ENCODE data around the gene SGPP2. TPM values are rescaled to one million over a fixed set of nuclear protein-coding genes. Genes with fewer than 3 reads are reported as not detected.
"Not testable (repeated sequence)": the region's sequence is repeated elsewhere in the genome, so short reads cannot be mapped to it uniquely, and the experiment has no call there.

SGPP2 gene
- total RNA-seq, 1 experiment from 2014 or later, result 56.9 TPM

GRCh38 chr2:222434204-222434603 is 9.9 kb downstream of the SGPP2 start:
- Mint-ChIP-seq H3K4me3 (ENCODE audit: low read depth, unreplicated experiment) (peak overlapping the region; percentile 57), H3K27me3 (ENCODE audit: unreplicated experiment) (no peaks in the 10 kb centered on the region), H3K4me1 (ENCODE audit: low read depth, unreplicated experiment) (peaks cover 59% of the 10 kb centered on the region), H3K27ac (ENCODE audit: unreplicated experiment) (peak overlapping the region; percentile 94), H3K9me3 (ENCODE audit: low read depth, unreplicated experiment) (peaks cover 2% of the 10 kb centered on the region), H3K36me3 (ENCODE audit: insufficient read depth, unreplicated experiment) (peaks cover 37% of the 10 kb centered on the region)
- no TSS peak for BruUV-seq (replicated peaks)
- CTCF ChIA-PET, result interaction anchor here (0.6 kb wide), 1 partner anchor 17 kb away, joined by 7 read pairs; no protein-coding TSS in a partner anchor
- DNase-seq, result no peak
- TF ChIP-seq CTCF (IDR thresholded peaks at IDR 0.05; ENCODE audit: unreplicated experiment), result no peak
- intact Hi-C loops (cut with micrococcal nuclease; ENCODE audit: unreplicated experiment), result loop anchor here (5.0 kb wide), 1 partner anchor 128 kb away; no protein-coding TSS in a partner anchor

- DNase-seq; H3K4me3 Mint-ChIP-seq (ENCODE audit: low read depth, unreplicated experiment); H3K9me3 Mint-ChIP-seq (ENCODE audit: low read depth, unreplicated experiment); intact Hi-C loops (cut with micrococcal nuclease; ENCODE audit: unreplicated experiment); BruUV-seq (replicated peaks); CTCF ChIA-PET; H3K27me3 Mint-ChIP-seq (ENCODE audit: unreplicated experiment): not testable (repeated sequence)
- H3K36me3 Mint-ChIP-seq (ENCODE audit: insufficient read depth, unreplicated experiment), result peaks cover 32% of the 10 kb centered on the region
- H3K4me1 Mint-ChIP-seq (ENCODE audit: low read depth, unreplicated experiment), result peaks cover 64% of the 10 kb centered on the region
- H3K27ac Mint-ChIP-seq (ENCODE audit: unreplicated experiment), result peak overlapping the region; percentile 94
These were observed 11.2 kb downstream of the SGPP2 start for GRCh38 chr2:222435400-222436039.

DNA sequence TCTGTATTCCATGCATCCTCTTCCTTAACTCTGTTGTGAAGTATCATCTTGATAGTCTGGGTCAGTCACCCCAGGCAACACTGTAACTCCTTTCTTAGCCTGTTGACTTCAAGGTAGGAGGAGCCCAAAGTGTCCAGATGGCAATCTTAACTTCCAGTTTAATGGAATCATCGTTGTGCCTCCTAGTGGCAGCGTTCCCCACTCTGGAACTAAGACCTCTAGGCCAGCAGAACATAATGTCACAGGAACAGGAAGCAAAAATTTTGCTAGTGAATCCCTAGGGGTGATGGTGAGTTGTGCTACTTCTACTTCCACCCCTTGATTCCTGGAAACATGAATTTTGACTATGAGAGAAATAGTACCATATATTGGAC is 11.7 kb downstream of the SGPP2 start:
- Mint-ChIP-seq H3K4me1 (ENCODE audit: low read depth, unreplicated experiment) (peaks cover 69% of the 10 kb centered on the region), H3K9me3 (ENCODE audit: low read depth, unreplicated experiment) (peaks cover 2% of the 10 kb centered on the region), H3K36me3 (ENCODE audit: insufficient read depth, unreplicated experiment) (peaks cover 31% of the 10 kb centered on the region), H3K4me3 (ENCODE audit: low read depth, unreplicated experiment) (no peak overlapping the region), H3K27ac (ENCODE audit: unreplicated experiment) (no peak overlapping the region), H3K27me3 (ENCODE audit: unreplicated experiment) (no peaks in the 10 kb centered on the region)
- CTCF ChIA-PET, result no interaction called here
- no peak for TF ChIP-seq CTCF (IDR thresholded peaks at IDR 0.05; ENCODE audit: unreplicated experiment)
- BruUV-seq (replicated peaks), result no TSS peak
- DNase-seq, result no peak
- intact Hi-C loops (cut with micrococcal nuclease; ENCODE audit: unreplicated experiment), result no loop called here

DNA sequence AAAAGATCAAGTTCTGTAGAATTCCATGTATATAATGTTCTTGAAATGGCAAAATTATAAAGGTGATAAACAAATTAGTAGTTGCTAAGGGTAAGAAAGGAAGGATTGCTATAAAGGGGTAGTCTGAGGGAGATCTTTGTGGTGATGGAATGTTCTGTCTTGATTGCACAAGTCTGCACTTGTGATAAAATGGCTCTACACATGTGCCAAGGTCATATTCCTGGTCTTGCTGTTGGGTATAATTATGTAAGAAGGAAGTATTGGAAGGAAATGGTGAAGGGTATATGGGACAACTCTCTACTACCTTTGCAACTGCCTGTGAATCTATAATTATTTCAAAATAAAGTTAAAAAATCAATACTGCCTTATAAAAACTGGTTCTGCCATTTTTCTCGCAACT is 15.3 kb downstream of the SGPP2 start:
- intact Hi-C loops (cut with micrococcal nuclease; ENCODE audit: unreplicated experiment), result no loop called here
- no peak for TF ChIP-seq CTCF (IDR thresholded peaks at IDR 0.05; ENCODE audit: unreplicated experiment)
- no TSS peak for BruUV-seq (replicated peaks)
- peaks cover 17% of the 10 kb centered on the region for H3K36me3 Mint-ChIP-seq (ENCODE audit: insufficient read depth, unreplicated experiment)
- H3K4me1 Mint-ChIP-seq (ENCODE audit: low read depth, unreplicated experiment), result peaks cover 49% of the 10 kb centered on the region
- no peak overlapping the region for H3K4me3 Mint-ChIP-seq (ENCODE audit: low read depth, unreplicated experiment)
- no peak for DNase-seq
- H3K27me3 Mint-ChIP-seq (ENCODE audit: unreplicated experiment), result no peaks in the 10 kb centered on the region
- CTCF ChIA-PET, result no interaction called here
- H3K9me3 Mint-ChIP-seq (ENCODE audit: low read depth, unreplicated experiment), result peaks cover 2% of the 10 kb centered on the region
- H3K27ac Mint-ChIP-seq (ENCODE audit: unreplicated experiment), result peak overlapping the region; percentile 18

DNA sequence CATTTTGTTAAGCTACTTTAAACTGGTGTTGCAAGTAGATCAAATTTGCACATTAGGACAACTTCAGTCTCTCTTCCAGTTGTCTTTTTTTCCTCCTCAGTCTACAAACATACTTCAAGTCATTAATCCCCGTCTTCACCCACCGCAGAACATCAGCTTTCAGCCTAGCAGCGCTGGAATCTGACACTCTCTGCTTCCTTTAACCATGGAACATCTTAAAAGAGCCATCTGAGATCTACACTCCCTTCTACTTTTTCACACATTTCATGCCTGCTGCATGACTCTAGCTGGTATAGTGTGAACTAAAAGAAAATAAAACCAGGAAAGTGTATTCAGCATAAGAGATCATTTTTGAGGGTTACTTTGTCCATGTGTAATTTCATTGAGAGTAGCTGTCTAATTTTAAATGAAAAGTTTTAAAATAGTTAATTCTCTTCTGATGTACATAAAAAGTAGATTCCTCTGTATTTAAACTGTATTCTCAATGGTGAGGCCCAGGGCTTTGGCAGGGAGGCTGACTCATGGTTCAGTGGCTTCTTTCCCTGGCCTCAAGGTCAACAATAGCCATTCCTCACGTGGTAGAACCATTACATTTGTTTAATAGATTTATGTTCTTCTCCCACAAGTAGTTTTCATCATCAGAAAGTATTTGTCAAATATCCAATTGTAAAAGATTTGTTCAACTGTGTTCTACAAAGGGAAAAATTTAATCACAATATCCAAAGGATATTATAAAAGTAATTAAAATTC is 16.5 kb downstream of the SGPP2 start:
- no peak for TF ChIP-seq CTCF (IDR thresholded peaks at IDR 0.05; ENCODE audit: unreplicated experiment)
- BruUV-seq (replicated peaks), result no TSS peak
- H3K4me3 Mint-ChIP-seq (ENCODE audit: low read depth, unreplicated experiment), result no peak overlapping the region
- H3K27ac Mint-ChIP-seq (ENCODE audit: unreplicated experiment), result peak overlapping the region; percentile 29
- H3K27me3 Mint-ChIP-seq (ENCODE audit: unreplicated experiment), result no peaks in the 10 kb centered on the region
- CTCF ChIA-PET, result no interaction called here
- peaks cover 2% of the 10 kb centered on the region for H3K9me3 Mint-ChIP-seq (ENCODE audit: low read depth, unreplicated experiment)
- H3K36me3 Mint-ChIP-seq (ENCODE audit: insufficient read depth, unreplicated experiment), result peaks cover 17% of the 10 kb centered on the region
- intact Hi-C loops (cut with micrococcal nuclease; ENCODE audit: unreplicated experiment), result no loop called here
- peak; percentile 44 for DNase-seq
- H3K4me1 Mint-ChIP-seq (ENCODE audit: low read depth, unreplicated experiment), result peaks cover 43% of the 10 kb centered on the region

Measured in Calu3 (cell line).